ENCODE data around the gene INHA.

GRCh38 chr2:219559156-219559915 is 12.8 kb upstream of the INHA start:
- TF ChIP-seq CTCF (IDR thresholded peaks at IDR 0.05): no peak
- no peak for TF ChIP-seq POLR2A (IDR thresholded peaks at IDR 0.05)
